GM19455 (cell line): Measurements from ENCODE around the gene KRTAP25-1.

Experiments
- ATAC-seq: cut with Tn5 transposase; IDR thresholded peaks from one replicate; pipeline ENCODE4 v1.9.1; 2021; ENCODE audit not compliant: unreplicated experiment

Gene KRTAP25-1

DNA sequence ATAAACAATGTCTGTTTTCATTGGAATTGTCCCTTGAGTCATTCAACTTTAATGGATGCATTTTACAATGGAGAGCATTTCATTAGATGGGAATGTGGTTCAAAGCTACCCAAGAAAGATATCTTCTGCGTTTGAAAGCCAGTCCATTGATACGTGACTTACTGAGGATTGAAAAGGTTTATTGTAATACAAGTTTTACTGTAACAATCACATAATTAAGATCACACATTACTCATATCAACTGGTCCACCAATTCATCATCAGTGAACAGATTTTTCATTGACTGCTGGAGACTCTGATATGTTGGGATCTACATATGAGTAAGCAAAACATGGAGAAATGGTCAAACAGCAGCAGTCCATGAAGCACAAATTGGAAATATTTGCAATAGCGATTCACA, 39.4 kb downstream of the KRTAP25-1 start:
- ATAC-seq: no peak

DNA sequence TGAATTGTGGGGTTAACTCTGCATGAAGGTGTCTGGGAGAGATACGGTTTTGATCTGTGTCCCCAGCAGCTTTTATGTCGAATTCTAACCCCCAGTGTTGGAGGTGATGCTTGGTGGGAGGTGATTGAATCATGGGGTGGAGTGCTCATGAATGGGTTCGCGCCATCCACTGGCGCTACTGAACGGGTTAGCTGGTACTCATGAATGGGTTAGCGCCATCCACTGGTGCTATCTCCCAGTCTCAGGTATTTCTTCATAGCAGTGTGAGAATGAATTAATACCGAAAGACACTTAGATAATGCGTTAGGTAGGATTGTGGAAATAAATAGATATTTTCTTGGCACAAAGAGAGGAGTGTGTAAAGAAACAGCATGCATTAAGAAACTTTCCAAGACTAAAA, 40.5 kb downstream of the KRTAP25-1 start:
- no peak for ATAC-seq

DNA sequence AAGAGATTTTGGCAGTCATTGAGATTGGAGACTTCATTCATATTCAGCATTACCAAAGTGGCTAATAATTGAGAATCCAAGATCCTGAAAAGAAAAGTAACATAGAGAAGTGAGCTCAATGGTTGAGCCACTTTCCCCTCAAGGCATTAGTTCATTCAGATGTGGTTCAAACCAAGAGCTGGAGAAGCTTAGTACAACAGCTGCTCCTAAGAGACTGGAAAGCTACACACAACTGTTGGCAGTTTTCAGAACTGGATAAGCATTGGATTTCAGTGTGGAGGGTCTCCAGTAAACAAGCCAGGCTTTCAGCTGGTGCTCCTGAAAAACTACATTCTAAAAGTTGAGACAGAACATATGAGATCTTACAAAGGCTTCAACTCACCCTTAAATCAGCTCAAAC, 44.3 kb downstream of the KRTAP25-1 start:
- ATAC-seq: no peak

DNA sequence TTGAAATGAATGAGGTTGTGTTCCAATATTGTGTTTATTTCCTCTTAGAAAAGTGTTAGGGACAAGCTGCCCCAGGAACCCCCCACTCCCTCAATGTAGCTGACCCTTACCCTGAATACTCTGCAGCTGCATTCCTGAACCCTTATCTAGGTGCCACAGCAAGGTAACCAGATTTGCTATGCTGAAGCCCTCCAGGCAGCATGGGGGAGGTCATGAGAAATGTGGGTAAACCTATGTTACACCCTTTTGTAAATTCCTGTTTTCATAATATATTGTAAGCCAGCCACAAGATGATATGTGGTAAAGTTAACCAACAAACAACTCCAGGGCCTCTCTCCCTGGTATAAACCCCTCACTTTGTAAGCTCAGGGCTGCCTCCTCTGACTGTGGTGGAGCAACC, 45.6 kb downstream of the KRTAP25-1 start:
- no peak for ATAC-seq

DNA sequence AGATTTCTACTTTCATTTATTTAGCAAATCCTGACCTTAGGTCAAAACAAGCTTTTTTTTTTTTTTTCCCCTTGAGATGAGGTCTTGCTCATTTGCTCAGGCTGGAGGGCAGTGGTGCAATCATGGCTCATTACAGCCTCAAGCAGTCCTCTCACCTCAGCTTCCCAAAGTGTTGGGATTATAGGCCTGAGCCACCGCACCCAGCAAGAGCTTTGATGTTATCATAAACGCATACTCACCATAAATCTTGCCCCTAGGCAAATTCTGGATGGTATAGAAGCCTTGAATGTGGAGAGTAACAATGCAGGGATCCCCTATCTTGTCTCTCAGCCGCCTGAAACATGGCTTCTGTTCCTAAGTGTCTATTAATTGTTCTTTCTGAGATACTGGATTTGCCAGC, 48.7 kb downstream of the KRTAP25-1 start:
- no peak for ATAC-seq
